H1 (cell line): ENCODE results near the gene CAV3. TPM values are rescaled to one million over a fixed set of nuclear protein-coding genes. Genes with fewer than 3 reads are reported as not detected.

Experiments
- CTCF ChIA-PET: fragments of 300-600 bp; sonication (Branson Sonifier 250); formaldehyde crosslinking; loops from one replicate; lab custom pipeline; 2021; ENCODE audit not compliant: partially characterized antibody; lab: Charles Lee
- POLR2A ChIA-PET: fragments of 300-600 bp; sonication (Branson Sonifier 250); formaldehyde crosslinking; loops from one replicate; lab custom pipeline; 2021; ENCODE audit warnings: inconsistent platforms; ENCODE audit not compliant: partially characterized antibody; lab: Charles Lee
- DNase-seq, 2 experiments: peaks; one replicate each; pipeline versions ENCODE4 v3.0.0 to v3.0.0-alpha.2; 2010 to 2022; ENCODE audit warnings: low spot score in 2 of 2, low read depth in 1 of 2, mixed read lengths in 1 of 2
- FAIRE-seq: peaks from 2 replicates; lab custom pipeline; 2011; peaks lifted over from hg19 to GRCh38; lab: Jason Lieb, UNC
- H2AFZ ChIP-seq: 2 replicates; pipeline ENCODE4 v1.8.1; 2012; ENCODE audit warnings: low read length, inconsistent platforms
- H2AK5ac ChIP-seq: 2 replicates; pipeline ENCODE4 v1.6.1; 2013; ENCODE audit warnings: low read depth, low read length
- H2BK120ac ChIP-seq: replicated peaks from 2 replicates; pipeline ENCODE3; 2013; ENCODE audit warnings: low read depth, low read length, inconsistent platforms
- H2BK12ac ChIP-seq: 2 replicates; pipeline ENCODE4 v1.6.1; 2013; ENCODE audit warnings: low read depth, low read length
- H2BK15ac ChIP-seq: 2 replicates; pipeline ENCODE4 v1.6.1; 2013; ENCODE audit warnings: low read length
- H2BK20ac ChIP-seq: 2 replicates; pipeline ENCODE4 v1.6.1; 2013; ENCODE audit warnings: low read length
- H2BK5ac ChIP-seq: 2 replicates; pipeline ENCODE4 v1.6.1; 2013; ENCODE audit warnings: low read depth, low read length
- H3K14ac ChIP-seq: 2 replicates; pipeline ENCODE4 v1.6.1; 2013; ENCODE audit warnings: inconsistent platforms; ENCODE audit not compliant: insufficient read length
- H3K18ac ChIP-seq: 2 replicates; pipeline ENCODE4 v1.6.1; 2013; ENCODE audit warnings: low read length; ENCODE audit errors: extremely low read depth
- H3K23ac ChIP-seq: 2 replicates; pipeline ENCODE4 v1.6.1; 2013; ENCODE audit warnings: inconsistent platforms; ENCODE audit not compliant: insufficient read length
- H3K23me2 ChIP-seq: 2 replicates; pipeline ENCODE4 v1.6.1; 2013; ENCODE audit warnings: low read depth, low read length
- H3K27ac ChIP-seq: 2 replicates; pipeline ENCODE4 v1.6.1; 2011; ENCODE audit warnings: low read depth, low read length, inconsistent platforms
- H3K27me3 ChIP-seq, 4 experiments: replicated peaks in 1 of 4; 1 replicate in 1 of 4; 2 replicates in 3 of 4; pipeline versions ENCODE4 v1.6.1 to v1.8.1; 2011 to 2013; ENCODE audit warnings: low read length in 3 of 4, mild to moderate bottlenecking in 3 of 4, inconsistent platforms in 2 of 4, mixed read lengths in 2 of 4, moderate library complexity in 1 of 4; ENCODE audit not compliant: control insufficient read depth in 3 of 4, insufficient read depth in 3 of 4; ENCODE audit errors: extremely low read depth in 1 of 4
- H3K36me3 ChIP-seq, 4 experiments: 2 replicates each; pipeline versions ENCODE4 v1.6.1 to v1.8.1; 2011 to 2013; ENCODE audit warnings: mild to moderate bottlenecking in 4 of 4, low read length in 3 of 4, moderate library complexity in 2 of 4, control low read depth in 1 of 4, inconsistent platforms in 1 of 4; ENCODE audit not compliant: insufficient read depth in 4 of 4, control insufficient read depth in 2 of 4
- H3K4ac ChIP-seq: replicated peaks from 2 replicates; pipeline ENCODE3; 2013; ENCODE audit warnings: low read length, low read depth, mixed read lengths, inconsistent platforms; ENCODE audit not compliant: insufficient read length
- H3K4me1 ChIP-seq, 4 experiments: replicated peaks in 1 of 4; 1 replicate in 1 of 4; 2 replicates in 3 of 4; pipeline versions ENCODE4 v1.6.1 to v1.8.1; 2011 to 2013; ENCODE audit warnings: low read length in 3 of 4, inconsistent platforms in 2 of 4, mixed read lengths in 1 of 4; ENCODE audit not compliant: insufficient read depth in 4 of 4, control insufficient read depth in 3 of 4
- H3K4me2 ChIP-seq, 2 experiments: 2 replicates each; pipeline versions ENCODE4 v1.6.1 to v1.8.1; 2011 to 2013; ENCODE audit warnings: low read depth in 2 of 2, low read length in 2 of 2, control low read depth in 1 of 2, inconsistent platforms in 1 of 2, mild to moderate bottlenecking in 1 of 2; ENCODE audit not compliant: insufficient read depth in 1 of 2
- H3K4me3 ChIP-seq, 4 experiments: fragments of 200-600, 300-600 bp in 1 of 4; sonication (generic), shearing (Covaris generic), sonication (Bioruptor Twin) in 1 of 4; 2 replicates each; pipeline versions ENCODE4 v1.5.1 to v1.8.1; 2011 to 2016; ENCODE audit warnings: low read length in 4 of 4, low read depth in 3 of 4, control low read depth in 2 of 4, inconsistent platforms in 2 of 4, mild to moderate bottlenecking in 2 of 4, mixed read lengths in 1 of 4, moderate library complexity in 1 of 4; ENCODE audit not compliant: insufficient read depth in 2 of 4; ENCODE audit errors: extremely low read depth in 1 of 4
- H3K56ac ChIP-seq: replicated peaks from 2 replicates; pipeline ENCODE3; 2013; ENCODE audit warnings: low read depth, mild to moderate bottlenecking, mixed read lengths, low read length, inconsistent platforms; ENCODE audit not compliant: insufficient read length
- H3K79me1 ChIP-seq: 2 replicates; pipeline ENCODE4 v1.6.1; 2013; ENCODE audit warnings: low read depth, low read length, control low read depth
- H3K79me2 ChIP-seq, 2 experiments: 2 replicates each; pipeline versions ENCODE4 v1.6.1 to v1.8.1; 2012 to 2013; ENCODE audit warnings: low read length in 2 of 2, mild to moderate bottlenecking in 2 of 2, inconsistent platforms in 1 of 2; ENCODE audit not compliant: insufficient read depth in 2 of 2, control insufficient read depth in 1 of 2
- H3K9ac ChIP-seq, 4 experiments: replicated peaks in 1 of 4; 1 replicate in 1 of 4; 2 replicates in 3 of 4; pipeline versions ENCODE4 v1.6.1 to v1.8.1; 2011 to 2013; ENCODE audit warnings: low read depth in 3 of 4, low read length in 3 of 4, control low read depth in 2 of 4, mild to moderate bottlenecking in 2 of 4, moderate library complexity in 2 of 4, inconsistent platforms in 1 of 4; ENCODE audit errors: extremely low read depth in 1 of 4
- H3K9me3 ChIP-seq, 2 experiments: 2 replicates each; pipeline versions ENCODE4 v1.6.1 to v1.8.1; 2012 to 2013; ENCODE audit warnings: mild to moderate bottlenecking in 2 of 2, moderate library complexity in 2 of 2, control low read depth in 1 of 2, inconsistent platforms in 1 of 2, low read depth in 1 of 2, low read length in 1 of 2, mixed read lengths in 1 of 2; ENCODE audit not compliant: insufficient read depth in 2 of 2
- H4K20me1 ChIP-seq, 2 experiments: replicated peaks in 1 of 2; 2 replicates each; pipeline versions ENCODE3 to v1.8.1; 2011 to 2013; ENCODE audit warnings: inconsistent platforms in 2 of 2, low read length in 2 of 2, mild to moderate bottlenecking in 1 of 2; ENCODE audit not compliant: insufficient read depth in 2 of 2, control insufficient read depth in 1 of 2
- H4K5ac ChIP-seq: 2 replicates; pipeline ENCODE4 v1.6.1; 2013; ENCODE audit warnings: low read length, low read depth, mixed read lengths, inconsistent platforms; ENCODE audit not compliant: insufficient read length
- H4K8ac ChIP-seq: 2 replicates; pipeline ENCODE4 v1.8.0; 2013; ENCODE audit warnings: mild to moderate bottlenecking, moderate library complexity, low read length, inconsistent platforms; ENCODE audit not compliant: insufficient read depth; ENCODE audit errors: extremely low read depth
- H4K91ac ChIP-seq: replicated peaks from 2 replicates; pipeline ENCODE3; 2013; ENCODE audit warnings: low read length, mixed read lengths, inconsistent platforms; ENCODE audit not compliant: insufficient read length
- ASH2L ChIP-seq: fragments of 200-600, 300-600 bp; sonication (generic); IDR thresholded peaks from one replicate; pipeline ENCODE4 v1.7.1; 2017; ENCODE audit warnings: low read length
- CHD2 ChIP-seq: IDR thresholded peaks from 2 replicates; pipeline ENCODE4 v1.6.1; 2012; ENCODE audit warnings: low read length, improper control_type of control experiment
- CTBP2 ChIP-seq: IDR thresholded peaks from 2 replicates; pipeline ENCODE4 v1.7.0; 2011; ENCODE audit warnings: borderline replicate concordance, mild to moderate bottlenecking, moderate library complexity, mixed read lengths, low read length; ENCODE audit not compliant: insufficient read depth, insufficient read length
- GABPA ChIP-seq: IDR thresholded peaks from 2 replicates; pipeline ENCODE4 v1.6.1; 2011; ENCODE audit warnings: mild to moderate bottlenecking, low read length, moderate library complexity, borderline replicate concordance; ENCODE audit not compliant: insufficient read depth
- KDM1A ChIP-seq: fragments of 200-600, 300-600 bp; sonication (generic); IDR thresholded peaks from 2 replicates; pipeline ENCODE4 v1.7.1; 2016; ENCODE audit warnings: mild to moderate bottlenecking, low read length, borderline replicate concordance
- KDM4A ChIP-seq: IDR thresholded peaks from one replicate; pipeline ENCODE4 v1.7.1; 2012; ENCODE audit warnings: low read depth, mild to moderate bottlenecking, moderate library complexity, low read length, inconsistent platforms; ENCODE audit not compliant: severe bottlenecking
- PHF8 ChIP-seq: fragments of 200-600 bp; sonication (generic); conservative IDR thresholded peaks from 2 replicates; pipeline ENCODE4 v1.7.1; 2012; ENCODE audit warnings: low read depth, mild to moderate bottlenecking, inconsistent platforms, low read length, moderate library complexity
- SIN3A ChIP-seq, 2 experiments: IDR thresholded peaks in 1 of 2; conservative IDR thresholded peaks in 1 of 2; 2 replicates each; pipeline ENCODE4 v1.6.1; 2011 to 2012; ENCODE audit warnings: low read length in 2 of 2, improper control_type of control experiment in 1 of 2, low read depth in 1 of 2, mild to moderate bottlenecking in 1 of 2
- TAF7 ChIP-seq: optimal IDR thresholded peaks from 2 replicates; pipeline ENCODE3; 2011; ENCODE audit warnings: low read depth, mild to moderate bottlenecking, inconsistent platforms, low read length, moderate library complexity, borderline replicate concordance
- TCF12 ChIP-seq: IDR thresholded peaks from 2 replicates; pipeline ENCODE4 v1.6.1; 2011; ENCODE audit warnings: low read depth, mild to moderate bottlenecking, low read length
- WGBS, 2 experiments: shearing (Covaris generic) in 1 of 2; methylation state at CpG; one replicate each; pipeline versions ENCODE4 v1.1.6 to v1.1.7; 2013 to 2015; ENCODE audit warnings: low lambda C conversion rate in 2 of 2, mixed read lengths in 2 of 2, inconsistent platforms in 1 of 2, low coverage in 1 of 2, missing lambda C conversion rate in 1 of 2; ENCODE audit not compliant: insufficient replicate concordance in 2 of 2, insufficient coverage in 1 of 2, insufficient read length in 1 of 2; ENCODE audit errors: extremely low coverage in 1 of 2, missing lambda C conversion rate in 1 of 2; 5-methylcytosine and 5-hydroxymethylcytosine counted together
- polyA plus RNA-seq, 7 experiments: library from polyadenylated mRNA; depleted of rRNA in 3 of 7; stranded (reverse) in 5 of 7; unstranded in 2 of 7; fragments of >200 nt in 5 of 7; fragments of 200-250 nt in 2 of 7; gene quantifications; 1 replicate in 5 of 7; 2 replicates in 1 of 7; 4 replicates in 1 of 7; pipeline versions ENCODE4 v1.2.1 to v1.2.3, GENCODE V29; 2011 to 2013; ENCODE audit warnings: missing spikeins in 2 of 7, mixed read lengths in 2 of 7
- total RNA-seq: library from RNA; stranded (reverse); fragmentation: NEBNext Ultra II Directional; extraction: Animal tissue kit (Norgen Biotek cat#: 25700); gene quantifications from 2 replicates; pipeline ENCODE4 v1.2.1, GENCODE V29; 2021
- TF ChIP-seq, protein P1 (sequence below): IDR thresholded peaks from 2 replicates; pipeline ENCODE4 v1.6.1; 2011; ENCODE audit warnings: low read length, improper control_type of control experiment

The CAV3 gene
- total and polyA plus RNA-seq, 2 of the 8 experiments (the other 6 are each of a cell fraction or from before 2014, with no cell fraction given): not detected

DNA sequence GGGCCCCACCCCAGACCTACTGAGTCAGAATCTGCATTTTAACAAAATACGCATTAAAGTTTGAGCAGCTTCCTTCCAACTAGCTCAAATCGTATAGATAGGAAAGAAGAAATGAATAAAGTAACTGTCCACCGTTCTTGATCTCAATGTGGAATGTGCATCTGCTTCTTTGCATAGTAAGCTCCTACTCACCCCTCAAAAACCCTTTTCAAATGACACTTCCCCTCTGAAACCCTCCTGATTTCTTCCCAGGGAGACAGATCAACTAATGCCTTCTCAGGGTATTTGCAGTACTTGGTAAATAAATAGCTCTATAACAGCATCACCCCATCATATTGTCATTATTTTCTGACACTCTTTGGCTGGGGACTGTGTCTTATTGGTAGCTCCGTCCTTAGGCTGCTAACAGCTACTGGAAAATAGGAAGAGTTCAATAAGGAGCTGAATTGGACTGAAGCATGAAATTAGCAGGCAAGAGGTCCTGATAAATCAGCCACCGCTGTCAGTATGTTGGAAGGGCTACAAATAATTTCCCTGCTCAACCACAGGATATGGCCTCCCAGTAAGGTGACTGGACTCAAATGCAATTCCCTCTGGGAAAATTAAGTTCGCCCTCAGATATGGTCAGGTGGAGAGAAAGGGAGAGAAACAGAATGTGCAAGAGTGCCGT is 25.6 kb downstream of the CAV3 start:
- H2BK120ac ChIP-seq: no peak overlapping the region
- H4K20me1 ChIP-seq: peaks cover 0 to 2% of the 10 kb centered on the region in 2 experiments
- no peaks in the 10 kb centered on the region for H3K9me3 ChIP-seq
- H3K4ac ChIP-seq: no peak overlapping the region
- no peak overlapping the region for H3K4me2 ChIP-seq
- WGBS, 2 experiments: 89% methylated on average over 7 of the region's 7 CpGs; no CpG with 5 or more reads in 1 of the 2 experiments
- H2AFZ ChIP-seq: no peak overlapping the region
- no peak overlapping the region for H3K18ac ChIP-seq
- no peak overlapping the region for H2BK20ac ChIP-seq
- no peaks in the 10 kb centered on the region for H3K36me3 ChIP-seq
- H3K79me2 ChIP-seq: no peaks in the 10 kb centered on the region
- no peak overlapping the region for H3K56ac ChIP-seq
- DNase-seq: no peak
- H2BK12ac ChIP-seq: no peak overlapping the region
- H3K27me3 ChIP-seq: peaks cover 0 to 4% (median 0%) of the 10 kb centered on the region in 4 experiments; a peak in 3 of 7 replicates
- H3K4me1 ChIP-seq: peaks cover 0 to 3% (median 1%) of the 10 kb centered on the region in 4 experiments; a peak in 3 of 7 replicates
- no peaks in the 10 kb centered on the region for H3K79me1 ChIP-seq
- no peak for FAIRE-seq
- no peak overlapping the region for H3K14ac ChIP-seq
- H2AK5ac ChIP-seq: no peak overlapping the region
- ChIA-PET POLR2A (no interaction called here), CTCF (interaction anchor here (0.7 to 3.9 kb wide), 6 partner anchors 10 to 97 kb away, joined by 3 to 30 read pairs (median 4); partner anchors contain the start of gene OXTR)
- H3K4me3 ChIP-seq: no peak overlapping the region
- no peak overlapping the region for H4K91ac ChIP-seq
- H3K27ac ChIP-seq: no peak overlapping the region
- H4K8ac ChIP-seq: no peak overlapping the region
- no peak overlapping the region for H3K23ac ChIP-seq
- no peak overlapping the region for H4K5ac ChIP-seq
- no peak overlapping the region for H2BK5ac ChIP-seq
- no peak overlapping the region for H3K9ac ChIP-seq
- no peak overlapping the region for H2BK15ac ChIP-seq
- no peak for TF ChIP-seq SIN3A (conservative IDR thresholded peaks at IDR 0.05 in 1 of 2, IDR thresholded peaks at IDR 0.05 in 1 of 2; ENCODE audit: low read depth in 1 of 2, low read length in 2 of 2)
- TF ChIP-seq CHD2: no peak
- no peak for TF ChIP-seq KDM1A
- TF ChIP-seq ASH2L: no peak
- no peak for TF ChIP-seq KDM4A
- no peak for TF ChIP-seq TAF7
- TF ChIP-seq, protein P1, sequence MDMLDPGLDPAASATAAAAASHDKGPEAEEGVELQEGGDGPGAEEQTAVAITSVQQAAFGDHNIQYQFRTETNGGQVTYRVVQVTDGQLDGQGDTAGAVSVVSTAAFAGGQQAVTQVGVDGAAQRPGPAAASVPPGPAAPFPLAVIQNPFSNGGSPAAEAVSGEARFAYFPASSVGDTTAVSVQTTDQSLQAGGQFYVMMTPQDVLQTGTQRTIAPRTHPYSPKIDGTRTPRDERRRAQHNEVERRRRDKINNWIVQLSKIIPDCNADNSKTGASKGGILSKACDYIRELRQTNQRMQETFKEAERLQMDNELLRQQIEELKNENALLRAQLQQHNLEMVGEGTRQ: no peak
- no peak for TF ChIP-seq GABPA
- no peak for TF ChIP-seq TCF12
- TF ChIP-seq PHF8: no peak
- no peak for TF ChIP-seq CTBP2
- peaks cover 1% of the 10 kb centered on the region; the same call in 1 of the 2 replicates for H3K23me2 ChIP-seq
